ENCODE measurements around the gene MYO5A. TPM values are rescaled to one million over a fixed set of nuclear protein-coding genes. Genes with fewer than 3 reads are reported as not detected.
A peak's percentile ranks its signal among the peaks of the same experiment; 100 is the strongest.

The MYO5A gene
- total and polyA plus RNA-seq, 9 of the 15 experiments (the other 6 are each of a cell fraction or from before 2014, with no cell fraction given), result 0.03 to 0.82 (median 0.40) TPM

DNA sequence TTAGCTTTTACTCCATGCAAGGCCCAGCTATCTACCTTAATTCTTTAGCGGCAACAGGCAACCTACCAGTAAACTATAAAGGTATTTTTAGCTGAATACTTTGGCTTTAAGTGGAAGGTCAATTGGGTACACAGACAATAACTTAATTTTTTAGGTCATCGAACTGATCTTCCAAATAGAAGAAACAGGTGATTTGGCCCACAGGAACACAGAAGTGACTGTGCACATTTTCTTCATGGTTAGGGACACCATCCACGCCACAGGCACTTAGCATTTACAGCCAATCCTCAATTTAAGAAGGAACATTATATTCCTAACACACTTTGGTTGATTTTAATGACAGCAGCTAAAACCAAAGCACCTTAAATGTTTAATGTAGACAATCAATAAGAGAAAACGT, 38.2 kb upstream of the MYO5A start:
- FAIRE-seq (peak; percentile 48), DNase-seq (ENCODE audit: extremely low read depth in 1 of 4, low spot score in 3 of 4) (peak in 1 of 4 experiments; percentile 47), ATAC-seq (peak; percentile 16; the same call in 1 of the 3 replicates)
- peak overlapping the region; percentile 90 for H3K27ac ChIP-seq (ENCODE audit: extremely low read depth, low read depth, low read length)
- CTCF ChIA-PET (ENCODE audit: low intra/inter-chr PET ratio), result no interaction called here
- peak overlapping the region in 1 of 2 experiments; percentile 97; a peak in 2 of 4 replicates for H3K9ac ChIP-seq (ENCODE audit: insufficient read depth in 1 of 2, low read depth in 2 of 2, low read length in 2 of 2)
- H3K9me1 ChIP-seq (ENCODE audit: control insufficient read depth, insufficient read depth, low read length), result no peaks in the 10 kb centered on the region
- peaks cover 10 to 13% of the 10 kb centered on the region in 2 experiments; a peak in 4 of 5 replicates for H3K4me1 ChIP-seq (replicated peaks in 1 of 2; ENCODE audit: control insufficient read depth in 2 of 2, insufficient read depth in 2 of 2, low read length in 2 of 2)
- peaks cover 14% of the 10 kb centered on the region; the same call in 2 of the 3 replicates for H3K36me3 ChIP-seq (ENCODE audit: control insufficient read depth, insufficient read depth, low read length)
- POLR2A ChIA-PET, result interaction anchor here (0.7 to 1.8 kb wide), 5 partner anchors 9 to 331 kb away, joined by 3 to 8 read pairs (median 7); no protein-coding TSS in a partner anchor
- H3K4me2 ChIP-seq (ENCODE audit: insufficient read depth, low read length), result peak overlapping the region; percentile 94
- H4K20me1 ChIP-seq (replicated peaks; ENCODE audit: control insufficient read depth, insufficient read depth, low read length), result peaks cover 2% of the 10 kb centered on the region; the same call in 1 of the 2 replicates
- peak overlapping the region; percentile 69 for H3K4me3 ChIP-seq
- H3K9me3 ChIP-seq (replicated peaks; ENCODE audit: control insufficient read depth, insufficient read depth, low read depth, low read length), result no peaks in the 10 kb centered on the region
- no peaks in the 10 kb centered on the region for H3K27me3 ChIP-seq (ENCODE audit: control insufficient read depth in 2 of 2, insufficient read depth in 2 of 2, low read length in 2 of 2)
- H2AFZ ChIP-seq (ENCODE audit: low read depth, low read length), result no peak overlapping the region
- intact Hi-C loops (cut with micrococcal nuclease), result loop anchor here (5.0 kb wide), 2 partner anchors 40 to 110 kb away; partner anchors contain the start of genes ATOSA and MYO5A
- WGBS (ENCODE audit: insufficient coverage, low coverage, missing lambda C conversion rate), result 0% methylated on average over 4 of the region's 4 CpGs
- BruUV-seq (replicated peaks), result no TSS peak
- H3K79me2 ChIP-seq (ENCODE audit: control insufficient read depth, insufficient read depth, low read length), result peaks cover 69% of the 10 kb centered on the region
- in situ Hi-C loops (cut with MboI), result no loop called here
- peak; percentile 26 to 32; a peak in 1 of 4 replicates for TF ChIP-seq MNT (conservative IDR thresholded peaks at IDR 0.05)
- no peak for TF ChIP-seq ATF1 (CRISPR knock-in tag; IDR thresholded peaks at IDR 0.05)
- no peak for TF ChIP-seq ATF1 (tag; IDR thresholded peaks at IDR 0.05)
- no peak for TF ChIP-seq KDM2B (CRISPR knock-in tag; IDR thresholded peaks at IDR 0.05)
- peak; percentile 76 for TF ChIP-seq ZNF316 (IDR thresholded peaks at IDR 0.05)
- TF ChIP-seq ZNF696 (CRISPR knock-in tag; conservative IDR thresholded peaks at IDR 0.05), result no peak
- no peak for TF ChIP-seq ZNF639 (CRISPR knock-in tag; conservative IDR thresholded peaks at IDR 0.05 in 1 of 2, IDR thresholded peaks at IDR 0.05 in 1 of 2)
- TF ChIP-seq COPS2 (conservative IDR thresholded peaks at IDR 0.05), result no peak
- TF ChIP-seq E2F8 (IDR thresholded peaks at IDR 0.05; ENCODE audit: low read depth, partially characterized antibody), result no peak
- TF ChIP-seq SRF (CRISPR knock-in tag; IDR thresholded peaks at IDR 0.05), result no peak
- no peak for TF ChIP-seq PURB (CRISPR knock-in tag; IDR thresholded peaks at IDR 0.05; ENCODE audit: low read depth)
- peak; percentile 43; the same call in 1 of the 2 replicates for TF ChIP-seq MAFK (IDR thresholded peaks at IDR 0.05; ENCODE audit: low read length)
- TF ChIP-seq DPF2 (IDR thresholded peaks at IDR 0.05), result no peak
- TF ChIP-seq, protein P1, sequence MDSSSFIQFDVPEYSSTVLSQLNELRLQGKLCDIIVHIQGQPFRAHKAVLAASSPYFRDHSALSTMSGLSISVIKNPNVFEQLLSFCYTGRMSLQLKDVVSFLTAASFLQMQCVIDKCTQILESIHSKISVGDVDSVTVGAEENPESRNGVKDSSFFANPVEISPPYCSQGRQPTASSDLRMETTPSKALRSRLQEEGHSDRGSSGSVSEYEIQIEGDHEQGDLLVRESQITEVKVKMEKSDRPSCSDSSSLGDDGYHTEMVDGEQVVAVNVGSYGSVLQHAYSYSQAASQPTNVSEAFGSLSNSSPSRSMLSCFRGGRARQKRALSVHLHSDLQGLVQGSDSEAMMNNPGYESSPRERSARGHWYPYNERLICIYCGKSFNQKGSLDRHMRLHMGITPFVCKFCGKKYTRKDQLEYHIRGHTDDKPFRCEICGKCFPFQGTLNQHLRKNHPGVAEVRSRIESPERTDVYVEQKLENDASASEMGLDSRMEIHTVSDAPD (CRISPR knock-in tag; IDR thresholded peaks at IDR 0.05), result no peak
- TF ChIP-seq NFE2L1 (tag; IDR thresholded peaks at IDR 0.05; ENCODE audit: borderline replicate concordance, low read depth), result 0 out of 2 replicates have a peak, but pooled peaks have one; percentile 44
- no peak for TF ChIP-seq ZNF263 (CRISPR knock-in tag; IDR thresholded peaks at IDR 0.05; ENCODE audit: borderline replicate concordance)

Measured in K562 (cell line).